Endometrial microvascular endothelial cells (primary cell): ENCODE data around the gene SERPINB1. TPM values are rescaled to one million over a fixed set of nuclear protein-coding genes. Genes with fewer than 3 reads are reported as not detected.
"Not testable (repeated sequence)": the region's sequence is repeated elsewhere in the genome, so short reads cannot be mapped to it uniquely, and the experiment has no call there.

ENCODE experiments used
- in situ Hi-C: cut with HindIII; loops from 2 replicates; pipeline ENCODE4 v1.10.0; 2017; ENCODE audit warnings: low sequenced_read_pairs, low pct_unique_long_range_greater_than_20kb; ENCODE audit errors: inconsistent ontology term
- total RNA-seq: library from RNA; depleted of rRNA; stranded (reverse); fragments of >200 nt; gene quantifications from one replicate; pipeline ENCODE4 v1.2.3, GENCODE V29; 2015; ENCODE audit errors: inconsistent ontology term

Gene SERPINB1
- total RNA-seq, 1 donor from 2014 or later, result 71.8 TPM

GRCh38 chr6:2823104-2823850, 18.4 kb downstream of the SERPINB1 start:
- in situ Hi-C loops, result no loop called here

- in situ Hi-C loops, result no loop called here
Observed at GRCh38 chr6:2821554-2821953, 20.1 kb downstream of the SERPINB1 start.

DNA sequence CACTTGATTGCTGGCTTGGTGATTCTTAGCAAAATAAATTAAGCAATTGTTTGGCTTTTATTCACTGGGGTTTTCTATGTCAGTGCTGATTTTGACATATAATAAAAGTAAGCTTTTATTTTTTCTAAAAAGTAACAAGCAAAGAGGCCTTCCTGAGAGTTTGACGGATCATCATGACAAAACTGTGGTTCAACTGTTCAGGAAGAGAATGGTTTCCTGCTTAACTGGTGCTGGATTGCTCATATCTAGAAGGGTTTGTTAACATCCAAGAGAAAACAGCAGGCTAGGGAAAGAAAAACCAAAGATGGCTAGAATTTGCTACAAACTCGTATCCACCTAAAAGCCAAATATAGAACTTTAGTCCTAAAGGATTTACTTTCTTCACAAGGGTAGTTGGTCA, 21.2 kb downstream of the SERPINB1 start:
- in situ Hi-C loops, result no loop called here

- in situ Hi-C loops, result no loop called here
Observed at GRCh38 chr6:2819978-2820377, 21.7 kb downstream of the SERPINB1 start.

- in situ Hi-C loops, result no loop called here
Observed at GRCh38 chr6:2819115-2819514, 22.5 kb downstream of the SERPINB1 start.

GRCh38 chr6:2818593-2818992, 23.1 kb downstream of the SERPINB1 start:
- in situ Hi-C loops, result no loop called here

- in situ Hi-C loops, result no loop called here
Observed at GRCh38 chr6:2817903-2818443, 23.7 kb downstream of the SERPINB1 start.

- in situ Hi-C loops, result no loop called here
Observed at GRCh38 chr6:2816158-2816557, 25.5 kb downstream of the SERPINB1 start.

DNA sequence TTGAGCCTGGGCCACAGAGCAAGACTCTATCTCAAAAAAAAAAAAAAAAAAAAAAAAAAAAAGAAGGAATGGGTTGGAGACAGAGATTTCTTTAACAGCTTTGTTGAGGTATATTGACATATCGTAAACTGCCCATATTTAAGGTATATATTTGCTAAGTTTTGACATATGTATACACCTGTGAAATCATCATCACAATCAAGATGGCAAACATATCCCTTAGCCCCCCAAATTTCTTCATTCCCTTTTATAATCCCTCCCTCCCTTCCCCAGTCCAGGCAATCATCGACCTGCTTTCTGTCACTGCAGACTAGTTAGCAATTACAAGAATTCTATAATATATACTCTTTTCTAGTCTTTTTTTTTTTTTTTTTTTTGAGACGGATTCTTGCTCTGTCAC, 29.0 kb downstream of the SERPINB1 start:
- in situ Hi-C loops, result no loop called here

DNA sequence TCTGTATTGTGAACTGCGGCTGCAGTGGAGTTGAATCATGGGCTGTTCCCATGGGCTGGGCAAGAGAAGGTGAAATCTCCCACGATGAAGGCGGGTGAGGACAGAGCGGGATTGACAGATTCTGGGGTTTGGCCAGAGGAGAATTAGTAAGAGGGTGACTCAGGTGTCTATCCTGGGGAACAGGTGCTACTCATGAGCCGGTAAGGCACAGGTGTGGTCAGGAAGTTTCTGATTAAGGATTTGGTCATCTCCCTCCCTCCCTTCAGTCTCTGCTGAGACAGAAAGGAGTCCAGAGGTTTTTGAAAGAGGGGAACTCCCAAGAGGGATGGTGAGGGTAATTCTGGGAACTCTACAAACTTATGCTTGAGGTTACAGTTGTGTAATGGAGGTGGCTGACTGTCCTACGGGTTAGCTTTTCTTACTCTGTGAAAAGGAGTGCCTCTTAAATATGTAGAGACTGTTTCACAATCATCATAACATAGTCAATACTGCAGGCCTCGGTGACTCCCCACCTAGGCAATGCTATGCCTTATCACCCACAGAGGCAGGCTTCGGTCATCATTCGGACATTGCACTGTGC, 31.5 kb downstream of the SERPINB1 start:
- in situ Hi-C loops, result no loop called here

DNA sequence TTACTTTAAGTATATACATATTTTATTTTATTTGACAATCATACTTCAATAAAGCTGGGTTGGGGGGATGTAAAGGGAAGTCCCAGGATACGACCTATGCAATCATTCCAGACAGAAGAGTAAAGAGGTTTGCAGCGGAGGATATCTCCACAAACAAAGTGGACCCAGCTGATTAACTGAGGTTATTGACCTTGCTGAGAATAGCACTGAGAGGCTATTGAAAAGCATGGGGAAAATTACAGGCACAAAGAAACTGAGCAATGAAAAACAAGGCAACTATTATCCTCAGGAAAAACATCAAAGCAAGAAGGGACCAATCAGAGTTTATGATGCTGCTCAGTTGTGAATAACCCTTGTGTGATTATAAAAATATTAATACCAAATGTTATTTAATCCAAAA, 32.6 kb downstream of the SERPINB1 start:
- in situ Hi-C loops, result no loop called here

DNA sequence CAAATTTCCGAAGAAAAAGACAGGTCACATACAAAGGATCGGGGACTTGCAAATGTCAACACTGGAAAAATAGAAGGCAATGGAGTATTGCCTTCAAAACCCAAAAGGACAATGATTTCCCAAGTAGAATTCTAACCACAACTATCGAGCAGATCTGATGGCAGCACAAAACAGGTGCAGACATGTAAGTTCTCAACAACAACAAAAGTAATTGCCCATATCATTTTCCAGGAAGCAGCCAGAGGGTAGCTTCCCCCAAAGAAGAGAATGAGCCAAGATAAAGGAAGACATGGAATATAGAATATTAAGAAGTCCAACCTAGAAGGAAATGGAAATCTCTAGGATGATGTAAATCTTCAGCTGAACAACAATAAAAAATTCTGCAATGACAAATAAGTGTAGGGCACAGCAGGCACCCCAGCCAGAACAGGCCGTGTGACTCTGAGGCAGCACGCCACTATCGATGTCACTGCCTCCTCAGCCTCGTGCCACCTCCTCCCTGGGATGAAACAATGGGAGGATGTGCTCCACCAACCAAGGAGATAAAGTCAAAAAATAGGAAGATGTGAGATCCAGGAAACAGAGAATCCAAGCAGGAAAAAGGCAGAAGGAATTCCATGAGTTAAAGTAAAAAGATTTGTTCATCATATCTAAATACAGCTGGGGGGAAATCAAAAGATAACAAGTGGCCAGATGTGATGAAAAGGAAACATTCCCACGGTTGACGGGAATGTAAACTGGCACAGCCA, 34.1 kb downstream of the SERPINB1 start:
- in situ Hi-C loops, result no loop called here

DNA sequence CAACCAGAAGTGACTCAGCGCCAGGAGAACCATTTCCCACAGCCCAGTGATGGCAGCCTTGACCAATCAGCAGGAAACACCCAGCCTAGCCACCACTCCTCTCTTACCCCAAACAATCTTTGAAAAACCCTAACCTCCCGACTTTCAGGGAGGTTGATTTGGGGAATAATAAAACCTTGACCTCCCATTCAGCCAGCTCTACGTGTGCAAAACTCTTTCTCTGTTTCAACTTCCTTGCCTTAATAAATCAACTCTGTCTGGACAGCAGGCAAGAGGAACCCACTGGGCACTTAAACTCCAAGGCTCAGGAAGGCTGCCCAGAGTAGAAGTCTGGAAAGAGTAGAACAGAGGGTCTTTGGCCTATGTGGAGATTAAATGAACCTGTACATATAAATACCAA, 35.0 kb downstream of the SERPINB1 start:
- in situ Hi-C loops, result no loop called here

DNA sequence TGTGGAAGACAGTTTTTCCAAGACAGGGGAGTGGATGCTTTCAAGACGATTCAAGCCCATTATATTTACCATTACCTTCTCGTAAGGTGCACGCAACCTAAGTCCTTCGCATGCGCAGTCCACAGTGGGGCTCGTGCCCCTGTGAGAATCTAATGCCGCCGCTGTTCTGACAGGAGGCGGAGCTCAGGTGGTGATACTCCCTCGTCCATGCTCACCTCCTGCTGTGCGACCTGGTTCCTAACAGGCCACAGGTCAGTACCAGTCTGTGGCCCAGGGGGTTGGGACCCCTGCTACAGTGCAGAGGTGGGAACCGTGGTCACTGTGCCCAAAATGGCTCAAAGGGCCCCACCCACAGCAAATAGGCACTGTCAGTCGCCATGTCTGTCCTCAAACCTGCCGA, 36.6 kb downstream of the SERPINB1 start:
- in situ Hi-C loops, result no loop called here

- in situ Hi-C loops, result no loop called here
Observed at GRCh38 chr6:2804516-2804915, 37.1 kb downstream of the SERPINB1 start.

GRCh38 chr6:2803731-2804429, 37.8 kb downstream of the SERPINB1 start:
- in situ Hi-C loops, result no loop called here

DNA sequence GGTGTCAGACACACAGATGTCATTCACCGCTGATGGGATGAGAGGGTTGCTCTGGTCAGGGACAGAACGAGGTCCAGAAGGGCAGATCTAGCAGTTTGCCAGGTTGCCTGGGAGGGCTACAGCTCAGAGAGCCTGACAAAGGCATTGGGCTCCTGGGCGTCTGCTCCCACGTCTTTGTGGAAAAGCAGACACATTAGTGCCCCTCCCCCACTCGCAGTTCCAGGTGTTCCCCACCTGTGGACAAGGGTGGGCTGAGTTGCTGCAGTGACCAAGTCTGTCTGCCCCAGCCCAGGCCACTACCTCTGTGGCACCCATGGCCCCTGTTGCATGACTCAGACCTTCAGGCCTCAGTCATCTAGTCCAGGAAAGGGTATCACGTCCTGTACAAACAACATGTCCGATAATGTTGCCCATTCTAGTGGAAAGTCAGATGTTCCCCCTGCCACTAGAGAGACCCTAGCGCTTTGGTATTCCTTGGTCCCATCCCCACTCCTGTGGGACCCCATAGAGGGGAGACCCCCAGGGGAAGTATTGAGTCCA, 39.1 kb downstream of the SERPINB1 start:
- in situ Hi-C loops, result no loop called here

- in situ Hi-C loops, result not testable (repeated sequence)
Observed at GRCh38 chr6:2801687-2802086, 40.0 kb downstream of the SERPINB1 start.
